ENCODE measurements around the gene ADGRD2. TPM values are rescaled to one million over a fixed set of nuclear protein-coding genes. Genes with fewer than 3 reads are reported as not detected.

Gene ADGRD2
- total RNA-seq, 1 experiment from 2014 or later: not detected

DNA sequence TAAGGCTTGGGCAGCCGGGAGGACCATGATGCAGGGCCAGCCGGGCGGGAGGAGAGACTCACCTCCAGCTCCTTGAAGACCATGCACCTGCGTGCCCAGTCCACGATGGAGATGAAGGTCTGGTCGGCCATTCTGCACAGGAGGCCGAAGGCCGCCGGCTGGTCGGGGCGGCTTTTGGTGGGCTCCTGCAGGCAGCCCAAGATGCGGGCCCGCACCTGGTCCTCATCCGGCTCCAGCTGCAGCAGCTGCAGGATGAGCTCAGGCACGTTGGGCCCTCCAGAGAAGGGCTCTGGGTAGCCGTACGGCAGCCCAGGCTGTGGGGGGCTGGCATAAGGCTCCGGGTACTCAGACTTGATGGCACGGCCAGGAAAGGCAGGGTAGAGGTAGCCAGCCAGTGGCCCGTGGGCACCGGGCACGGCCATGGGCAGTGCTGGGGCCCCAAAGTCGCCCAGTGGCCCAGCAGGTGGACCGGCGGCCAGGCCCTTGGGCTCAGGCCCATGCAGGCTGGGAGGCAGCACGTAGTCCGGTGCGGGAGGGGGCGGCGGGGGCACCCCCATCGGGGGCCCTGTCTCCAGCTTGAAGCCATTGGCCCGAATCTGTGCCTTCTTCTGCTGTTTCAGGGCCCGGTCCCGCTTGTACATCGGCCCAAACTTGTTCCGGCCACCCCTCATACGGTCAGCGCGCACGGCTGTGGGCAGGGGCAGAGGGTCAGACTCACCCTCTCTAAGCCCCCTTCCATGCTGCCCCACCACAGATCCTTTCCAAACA, 50.0 kb downstream of the ADGRD2 start:
- intact Hi-C loops (cut with micrococcal nuclease; ENCODE audit: unreplicated experiment): no loop called here
- ChIA-PET CTCF (no interaction called here), POLR2A (no interaction called here)
- BruUV-seq (replicated peaks): no TSS peak
- in situ Hi-C loops (cut with HindIII; ENCODE audit: low pct_unique_long_range_greater_than_20kb, low sequenced_read_pairs): no loop called here
- ATAC-seq (no peak), DNase-seq (ENCODE audit: low read depth, low spot score) (no peak)
- H3K9me3 ChIP-seq (ENCODE audit: control insufficient read depth, insufficient read depth, low read depth, low read length): no peaks in the 10 kb centered on the region
- H3K4me1 ChIP-seq (ENCODE audit: control insufficient read depth, insufficient read depth, low read length): no peaks in the 10 kb centered on the region
- TF ChIP-seq, protein P1, sequence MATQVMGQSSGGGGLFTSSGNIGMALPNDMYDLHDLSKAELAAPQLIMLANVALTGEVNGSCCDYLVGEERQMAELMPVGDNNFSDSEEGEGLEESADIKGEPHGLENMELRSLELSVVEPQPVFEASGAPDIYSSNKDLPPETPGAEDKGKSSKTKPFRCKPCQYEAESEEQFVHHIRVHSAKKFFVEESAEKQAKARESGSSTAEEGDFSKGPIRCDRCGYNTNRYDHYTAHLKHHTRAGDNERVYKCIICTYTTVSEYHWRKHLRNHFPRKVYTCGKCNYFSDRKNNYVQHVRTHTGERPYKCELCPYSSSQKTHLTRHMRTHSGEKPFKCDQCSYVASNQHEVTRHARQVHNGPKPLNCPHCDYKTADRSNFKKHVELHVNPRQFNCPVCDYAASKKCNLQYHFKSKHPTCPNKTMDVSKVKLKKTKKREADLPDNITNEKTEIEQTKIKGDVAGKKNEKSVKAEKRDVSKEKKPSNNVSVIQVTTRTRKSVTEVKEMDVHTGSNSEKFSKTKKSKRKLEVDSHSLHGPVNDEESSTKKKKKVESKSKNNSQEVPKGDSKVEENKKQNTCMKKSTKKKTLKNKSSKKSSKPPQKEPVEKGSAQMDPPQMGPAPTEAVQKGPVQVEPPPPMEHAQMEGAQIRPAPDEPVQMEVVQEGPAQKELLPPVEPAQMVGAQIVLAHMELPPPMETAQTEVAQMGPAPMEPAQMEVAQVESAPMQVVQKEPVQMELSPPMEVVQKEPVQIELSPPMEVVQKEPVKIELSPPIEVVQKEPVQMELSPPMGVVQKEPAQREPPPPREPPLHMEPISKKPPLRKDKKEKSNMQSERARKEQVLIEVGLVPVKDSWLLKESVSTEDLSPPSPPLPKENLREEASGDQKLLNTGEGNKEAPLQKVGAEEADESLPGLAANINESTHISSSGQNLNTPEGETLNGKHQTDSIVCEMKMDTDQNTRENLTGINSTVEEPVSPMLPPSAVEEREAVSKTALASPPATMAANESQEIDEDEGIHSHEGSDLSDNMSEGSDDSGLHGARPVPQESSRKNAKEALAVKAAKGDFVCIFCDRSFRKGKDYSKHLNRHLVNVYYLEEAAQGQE (IDR thresholded peaks at IDR 0.05; ENCODE audit: insufficient read depth in 1 of 2, low read depth in 2 of 2, low read length in 1 of 2): no peak
- TF ChIP-seq, protein P2, sequence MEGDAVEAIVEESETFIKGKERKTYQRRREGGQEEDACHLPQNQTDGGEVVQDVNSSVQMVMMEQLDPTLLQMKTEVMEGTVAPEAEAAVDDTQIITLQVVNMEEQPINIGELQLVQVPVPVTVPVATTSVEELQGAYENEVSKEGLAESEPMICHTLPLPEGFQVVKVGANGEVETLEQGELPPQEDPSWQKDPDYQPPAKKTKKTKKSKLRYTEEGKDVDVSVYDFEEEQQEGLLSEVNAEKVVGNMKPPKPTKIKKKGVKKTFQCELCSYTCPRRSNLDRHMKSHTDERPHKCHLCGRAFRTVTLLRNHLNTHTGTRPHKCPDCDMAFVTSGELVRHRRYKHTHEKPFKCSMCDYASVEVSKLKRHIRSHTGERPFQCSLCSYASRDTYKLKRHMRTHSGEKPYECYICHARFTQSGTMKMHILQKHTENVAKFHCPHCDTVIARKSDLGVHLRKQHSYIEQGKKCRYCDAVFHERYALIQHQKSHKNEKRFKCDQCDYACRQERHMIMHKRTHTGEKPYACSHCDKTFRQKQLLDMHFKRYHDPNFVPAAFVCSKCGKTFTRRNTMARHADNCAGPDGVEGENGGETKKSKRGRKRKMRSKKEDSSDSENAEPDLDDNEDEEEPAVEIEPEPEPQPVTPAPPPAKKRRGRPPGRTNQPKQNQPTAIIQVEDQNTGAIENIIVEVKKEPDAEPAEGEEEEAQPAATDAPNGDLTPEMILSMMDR (IDR thresholded peaks at IDR 0.05): no peak
- TF ChIP-seq TCF7L2 (IDR thresholded peaks at IDR 0.05; ENCODE audit: low read depth, low read length) (no peak), POLR2AphosphoS5 (IDR thresholded peaks at IDR 0.05; ENCODE audit: low read depth, low read length) (no peak), SIN3A (IDR thresholded peaks at IDR 0.05; ENCODE audit: borderline replicate concordance, insufficient read depth, low read depth, low read length) (no peak)
- H3K27me3 ChIP-seq (ENCODE audit: control insufficient read depth, insufficient read depth, low read length): no peaks in the 10 kb centered on the region; the same call in 1 of the 2 replicates
- no peak overlapping the region for H3K27ac ChIP-seq (ENCODE audit: low read length)
- H3K4me3 ChIP-seq (ENCODE audit: low read depth in 2 of 2, low read length in 2 of 2): no peak overlapping the region
- H3K36me3 ChIP-seq (ENCODE audit: control insufficient read depth, insufficient read depth, low read length): no peaks in the 10 kb centered on the region

DNA sequence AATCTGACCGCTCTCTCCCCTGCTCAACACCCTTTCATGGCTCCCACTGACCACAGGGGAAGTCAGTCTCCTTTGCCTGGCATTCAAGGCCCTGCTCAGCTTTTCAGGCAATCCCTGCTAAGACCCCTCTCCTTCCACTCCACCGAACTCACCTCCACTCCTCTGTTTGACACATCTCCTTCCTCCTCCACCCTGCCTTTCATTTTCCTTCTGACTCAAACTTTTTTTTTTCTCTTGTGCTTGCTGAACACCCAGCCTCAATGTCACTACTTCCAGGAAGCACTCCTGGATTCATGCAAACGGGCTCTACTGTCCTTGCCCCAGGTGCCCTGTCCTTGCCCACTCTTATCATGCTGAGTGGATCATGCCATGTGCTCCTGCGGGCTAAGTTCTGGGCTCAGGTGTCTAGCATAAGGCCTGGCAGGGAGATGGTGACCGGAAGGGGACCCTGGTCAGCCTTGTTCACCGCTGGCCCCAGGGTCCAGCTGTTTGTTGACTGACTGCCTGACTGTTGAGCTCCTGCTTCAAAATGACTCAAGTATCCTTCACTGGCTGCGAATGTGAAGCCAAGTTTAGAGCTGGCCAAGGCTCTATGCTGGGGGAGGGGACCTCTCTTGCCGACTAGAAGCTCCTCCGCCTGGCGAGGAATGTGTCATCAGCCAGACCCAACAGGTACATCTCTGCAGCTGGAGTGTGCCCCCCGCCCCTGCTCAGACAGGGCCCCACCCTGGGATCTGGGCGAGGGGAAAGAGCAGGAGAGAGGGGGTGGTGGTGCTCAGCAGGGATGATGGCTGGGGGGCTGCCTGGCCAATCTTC, 50.8 kb downstream of the ADGRD2 start:
- POLR2A ChIA-PET: no interaction called here
- BruUV-seq (replicated peaks): no TSS peak
- Histone ChIP-seq H3K4me1 (ENCODE audit: control insufficient read depth, insufficient read depth, low read length) (no peaks in the 10 kb centered on the region), H3K27ac (ENCODE audit: low read length) (no peak overlapping the region), H3K36me3 (ENCODE audit: control insufficient read depth, insufficient read depth, low read length) (no peaks in the 10 kb centered on the region), H3K4me3 (ENCODE audit: low read depth in 2 of 2, low read length in 2 of 2) (no peak overlapping the region), H3K9me3 (ENCODE audit: control insufficient read depth, insufficient read depth, low read depth, low read length) (no peaks in the 10 kb centered on the region), H3K27me3 (ENCODE audit: control insufficient read depth, insufficient read depth, low read length) (no peaks in the 10 kb centered on the region; the same call in 1 of the 2 replicates)
- CTCF ChIA-PET: no interaction called here
- in situ Hi-C loops (cut with HindIII; ENCODE audit: low pct_unique_long_range_greater_than_20kb, low sequenced_read_pairs) (no loop called here), intact Hi-C loops (cut with micrococcal nuclease; ENCODE audit: unreplicated experiment) (no loop called here)
- ATAC-seq (no peak), DNase-seq (ENCODE audit: low read depth, low spot score) (no peak)
- TF ChIP-seq SIN3A (IDR thresholded peaks at IDR 0.05; ENCODE audit: borderline replicate concordance, insufficient read depth, low read depth, low read length) (no peak), TCF7L2 (IDR thresholded peaks at IDR 0.05; ENCODE audit: low read depth, low read length) (no peak)

Data from Panc1 (cell line).